GM06990 (cell line): Measurements from ENCODE around the gene DOCK1.

Experiments used
- DNase-seq: peaks from one replicate; pipeline ENCODE4 v3.0.0-alpha.2; 2011; ENCODE audit not compliant: insufficient read length; ENCODE audit errors: extremely low read depth
- H3K27me3 ChIP-seq: replicated peaks from 2 replicates; pipeline ENCODE4 v1.6.0; 2011; ENCODE audit warnings: low read length; ENCODE audit not compliant: control insufficient read depth, insufficient read depth
- H3K36me3 ChIP-seq: 2 replicates; pipeline ENCODE4 v1.5.1; 2011; ENCODE audit warnings: low read length; ENCODE audit not compliant: control insufficient read depth, insufficient read depth
- H3K4me3 ChIP-seq: replicated peaks from 2 replicates; pipeline ENCODE4 v1.5.1; 2011; ENCODE audit warnings: low read depth, mild to moderate bottlenecking, control low read depth, low read length
- CTCF ChIP-seq: IDR thresholded peaks from 2 replicates; pipeline ENCODE4 v1.5.1; 2011; ENCODE audit warnings: low read length, control low read depth, mild to moderate bottlenecking, inconsistent platforms; ENCODE audit not compliant: insufficient read depth, poor library complexity, severe bottlenecking

DOCK1 gene

GRCh38 chr10:127195041-127195506, 289.8 kb downstream of the DOCK1 start:
- Histone ChIP-seq H3K27me3 (no peaks in the 10 kb centered on the region), H3K4me3 (no peak overlapping the region), H3K36me3 (no peaks in the 10 kb centered on the region)
- no peak for DNase-seq
- TF ChIP-seq CTCF: no peak

- H3K36me3 ChIP-seq: no peaks in the 10 kb centered on the region
- DNase-seq: no peak
- no peak overlapping the region for H3K4me3 ChIP-seq
- no peak for TF ChIP-seq CTCF
- H3K27me3 ChIP-seq: no peaks in the 10 kb centered on the region
These were observed 290.5 kb downstream of the DOCK1 start for GRCh38 chr10:127195571-127196281.

- Histone ChIP-seq H3K4me3 (no peak within 1 kb of the TSS), H3K27me3 (no peaks in the 10 kb centered on the region), H3K36me3 (no peaks in the 10 kb centered on the region)
- no peak for DNase-seq
- TF ChIP-seq CTCF: no peak
These were observed 291.3 kb downstream of the DOCK1 start, which contains the start of gene INSYN2A for GRCh38 chr10:127196282-127197153. Gene INSYN2A, minus strand, starts transcription at chr10:127196591. Its CDS starts 20,196 bp downstream, at chr10:127176395.

- TF ChIP-seq CTCF: no peak
- H3K27me3 ChIP-seq: no peaks in the 10 kb centered on the region
- H3K4me3 ChIP-seq: no peak overlapping the region
- no peak for DNase-seq
- H3K36me3 ChIP-seq: no peaks in the 10 kb centered on the region
These were observed 291.9 kb downstream of the DOCK1 start for GRCh38 chr10:127197154-127197432.

- H3K36me3 ChIP-seq: no peaks in the 10 kb centered on the region
- no peak for DNase-seq
- H3K4me3 ChIP-seq: no peak overlapping the region
- no peak for TF ChIP-seq CTCF
- no peaks in the 10 kb centered on the region for H3K27me3 ChIP-seq
These were observed 293.1 kb downstream of the DOCK1 start for GRCh38 chr10:127198307-127198706.
